Endodermal cell (in vitro differentiated cells): ENCODE results near the gene ZFYVE27. TPM values are rescaled to one million over a fixed set of nuclear protein-coding genes. Genes with fewer than 3 reads are reported as not detected.

Experiments used
- DNase-seq: peaks from one replicate; pipeline ENCODE4 v3.0.0-alpha.2; 2017
- H3K27ac ChIP-seq: 2 replicates; pipeline ENCODE4 v1.5.1; 2013; ENCODE audit warnings: mild to moderate bottlenecking, low read depth, low read length, moderate library complexity
- H3K27me3 ChIP-seq: 2 replicates; pipeline ENCODE4 v1.6.1; 2013; ENCODE audit warnings: mild to moderate bottlenecking, low read length, moderate library complexity; ENCODE audit not compliant: insufficient read depth, control insufficient read depth, poor library complexity, severe bottlenecking
- H3K36me3 ChIP-seq: 2 replicates; pipeline ENCODE4 v1.7.0; 2013; ENCODE audit warnings: mild to moderate bottlenecking, low read length, moderate library complexity; ENCODE audit not compliant: control insufficient read depth, insufficient read depth
- H3K4me1 ChIP-seq: one replicate; pipeline ENCODE4 v1.7.0; 2013; ENCODE audit warnings: low read length; ENCODE audit not compliant: control insufficient read depth, insufficient read depth
- H3K4me3 ChIP-seq: 2 replicates; pipeline ENCODE4 v1.5.1; 2013; ENCODE audit warnings: mild to moderate bottlenecking, low read length, moderate library complexity
- H3K9ac ChIP-seq: 2 replicates; pipeline ENCODE4 v1.6.1; 2013; ENCODE audit warnings: mild to moderate bottlenecking, low read length, moderate library complexity; ENCODE audit not compliant: poor library complexity, severe bottlenecking; ENCODE audit errors: extremely low read depth
- H3K9me3 ChIP-seq: 2 replicates; pipeline ENCODE4 v1.6.1; 2013; ENCODE audit warnings: mild to moderate bottlenecking, low read length, moderate library complexity; ENCODE audit not compliant: control insufficient read depth
- H3K27ac Mint-ChIP-seq: 2 replicates; pipeline ENCODE4 v1.8.0; 2020; ENCODE audit warnings: mixed read lengths
- H3K27me3 Mint-ChIP-seq: 2 replicates; pipeline ENCODE4 v1.8.0; 2021; ENCODE audit warnings: mild to moderate bottlenecking, mixed read lengths; ENCODE audit not compliant: insufficient read depth
- H3K36me3 Mint-ChIP-seq: 2 replicates; pipeline ENCODE4 v1.8.0; 2020; ENCODE audit warnings: low read depth, mixed read lengths
- H3K4me1 Mint-ChIP-seq: 2 replicates; pipeline ENCODE4 v1.8.0; 2020; ENCODE audit warnings: mixed read lengths
- H3K4me3 Mint-ChIP-seq: 2 replicates; pipeline ENCODE4 v1.8.0; 2020; ENCODE audit warnings: mild to moderate bottlenecking, moderate library complexity, mixed read lengths
- H3K9me3 Mint-ChIP-seq: 2 replicates; pipeline ENCODE4 v1.8.0; 2020; ENCODE audit warnings: mild to moderate bottlenecking, mixed read lengths
- WGBS, 2 experiments: methylation state at CpG; one replicate each; pipeline versions ENCODE4 v1.1.5 to v1.1.7; 2013; ENCODE audit warnings: missing lambda C conversion rate in 2 of 2, mixed read lengths in 1 of 2; ENCODE audit not compliant: insufficient coverage in 1 of 2, insufficient read length in 1 of 2; 5-methylcytosine and 5-hydroxymethylcytosine counted together
- total RNA-seq, 2 donors: library from RNA; stranded (reverse); fragmentation: NEBNext Ultra II Directional in 1 of 2; extraction: Animal tissue kit (Norgen Biotek cat#: 25700) in 1 of 2; gene quantifications; 2 replicates in 1 of 2; 3 replicates in 1 of 2; pipeline ENCODE4 v1.2.1, GENCODE V29; 2021
- TF ChIP-seq, protein P1 (sequence below): fragments of 200-600 bp; sonication (generic); conservative IDR thresholded peaks from 2 replicates; pipeline ENCODE4 v1.5.0; 2021; ENCODE audit warnings: antibody characterized with exemption, mild to moderate bottlenecking

Gene ZFYVE27
- total RNA-seq, 2 donors from 2014 or later: 33.5 to 36.3 TPM

DNA sequence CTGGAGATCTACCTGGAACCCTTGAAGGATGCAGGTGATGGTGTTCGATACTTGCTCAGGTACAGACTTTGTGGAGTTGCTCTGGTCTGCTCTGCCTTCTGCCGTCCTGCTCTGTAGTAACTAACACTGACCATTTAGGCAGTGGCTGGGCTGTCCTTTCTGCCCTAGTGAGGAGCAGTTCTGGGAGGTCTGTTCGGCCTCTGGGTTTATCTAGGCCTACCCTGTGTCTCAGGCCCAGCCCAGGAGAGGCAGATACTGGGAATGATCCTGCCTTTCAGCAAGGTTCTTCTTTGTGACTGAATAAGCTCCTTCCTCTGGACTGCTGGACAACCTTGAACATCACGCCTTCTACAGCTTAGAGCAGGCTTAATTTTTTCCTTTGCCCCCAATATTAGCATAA lies 1.7 kb downstream of the ZFYVE27 start:
- H3K9me3 Mint-ChIP-seq: peaks cover 12% of the 10 kb centered on the region
- WGBS, 2 experiments: 89 to 91% methylated on average over 3 to 4 of the region's 4 CpGs
- peaks cover 31% of the 10 kb centered on the region for H3K27me3 Mint-ChIP-seq
- TF ChIP-seq, protein P1, sequence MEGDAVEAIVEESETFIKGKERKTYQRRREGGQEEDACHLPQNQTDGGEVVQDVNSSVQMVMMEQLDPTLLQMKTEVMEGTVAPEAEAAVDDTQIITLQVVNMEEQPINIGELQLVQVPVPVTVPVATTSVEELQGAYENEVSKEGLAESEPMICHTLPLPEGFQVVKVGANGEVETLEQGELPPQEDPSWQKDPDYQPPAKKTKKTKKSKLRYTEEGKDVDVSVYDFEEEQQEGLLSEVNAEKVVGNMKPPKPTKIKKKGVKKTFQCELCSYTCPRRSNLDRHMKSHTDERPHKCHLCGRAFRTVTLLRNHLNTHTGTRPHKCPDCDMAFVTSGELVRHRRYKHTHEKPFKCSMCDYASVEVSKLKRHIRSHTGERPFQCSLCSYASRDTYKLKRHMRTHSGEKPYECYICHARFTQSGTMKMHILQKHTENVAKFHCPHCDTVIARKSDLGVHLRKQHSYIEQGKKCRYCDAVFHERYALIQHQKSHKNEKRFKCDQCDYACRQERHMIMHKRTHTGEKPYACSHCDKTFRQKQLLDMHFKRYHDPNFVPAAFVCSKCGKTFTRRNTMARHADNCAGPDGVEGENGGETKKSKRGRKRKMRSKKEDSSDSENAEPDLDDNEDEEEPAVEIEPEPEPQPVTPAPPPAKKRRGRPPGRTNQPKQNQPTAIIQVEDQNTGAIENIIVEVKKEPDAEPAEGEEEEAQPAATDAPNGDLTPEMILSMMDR: no peak
- Histone ChIP-seq H3K9ac (no peak overlapping the region), H3K27me3 (peaks cover 19% of the 10 kb centered on the region), H3K27ac (no peak overlapping the region), H3K4me3 (peak overlapping the region; percentile 86), H3K9me3 (peaks cover 8% of the 10 kb centered on the region), H3K4me1 (peaks cover 8% of the 10 kb centered on the region), H3K36me3 (peaks cover 33% of the 10 kb centered on the region)
- H3K4me1 Mint-ChIP-seq: peaks cover 20% of the 10 kb centered on the region
- peaks cover 32% of the 10 kb centered on the region for H3K36me3 Mint-ChIP-seq
- H3K27ac Mint-ChIP-seq: peak overlapping the region; percentile 84
- no peak for DNase-seq
- H3K4me3 Mint-ChIP-seq: peak overlapping the region; percentile 73

DNA sequence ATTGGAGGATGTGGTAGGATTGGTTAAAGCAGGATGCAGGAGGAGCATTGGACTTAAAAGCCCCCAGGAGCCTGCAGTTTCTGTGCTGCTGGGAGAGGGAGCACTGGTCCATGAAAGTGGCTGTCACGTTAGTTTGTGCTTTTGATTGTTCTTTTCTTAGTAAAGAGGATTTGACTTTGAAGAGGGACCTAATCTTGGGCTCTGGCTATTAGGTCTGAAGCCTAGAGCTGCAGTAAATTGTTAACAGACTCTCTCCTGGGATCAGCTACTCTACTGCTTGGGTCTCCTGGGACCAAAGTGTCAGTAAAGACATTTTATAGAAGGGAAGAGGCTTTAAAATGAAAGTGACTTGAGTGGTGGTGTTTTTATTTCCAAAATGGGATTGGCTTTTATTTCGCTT lies 3.7 kb downstream of the ZFYVE27 start:
- H3K4me3 Mint-ChIP-seq: no peak overlapping the region
- H3K27me3 Mint-ChIP-seq: peaks cover 13% of the 10 kb centered on the region
- no peak for DNase-seq
- H3K36me3 ChIP-seq: peaks cover 51% of the 10 kb centered on the region
- no peak overlapping the region for H3K27ac ChIP-seq
- 68 to 100% methylated on average over 1 to 2 of the region's 2 CpGs for WGBS, 2 experiments
- H3K9me3 ChIP-seq: peaks cover 8% of the 10 kb centered on the region
- H3K4me3 ChIP-seq: no peak overlapping the region
- H3K4me1 Mint-ChIP-seq: peaks cover 20% of the 10 kb centered on the region
- H3K27me3 ChIP-seq: peaks cover 11% of the 10 kb centered on the region
- H3K36me3 Mint-ChIP-seq: peaks cover 50% of the 10 kb centered on the region
- TF ChIP-seq, protein P1: peak; percentile 39
- no peak overlapping the region for H3K9ac ChIP-seq
- peaks cover 12% of the 10 kb centered on the region for H3K9me3 Mint-ChIP-seq
- no peak overlapping the region for H3K27ac Mint-ChIP-seq
- peaks cover 9% of the 10 kb centered on the region for H3K4me1 ChIP-seq

DNA sequence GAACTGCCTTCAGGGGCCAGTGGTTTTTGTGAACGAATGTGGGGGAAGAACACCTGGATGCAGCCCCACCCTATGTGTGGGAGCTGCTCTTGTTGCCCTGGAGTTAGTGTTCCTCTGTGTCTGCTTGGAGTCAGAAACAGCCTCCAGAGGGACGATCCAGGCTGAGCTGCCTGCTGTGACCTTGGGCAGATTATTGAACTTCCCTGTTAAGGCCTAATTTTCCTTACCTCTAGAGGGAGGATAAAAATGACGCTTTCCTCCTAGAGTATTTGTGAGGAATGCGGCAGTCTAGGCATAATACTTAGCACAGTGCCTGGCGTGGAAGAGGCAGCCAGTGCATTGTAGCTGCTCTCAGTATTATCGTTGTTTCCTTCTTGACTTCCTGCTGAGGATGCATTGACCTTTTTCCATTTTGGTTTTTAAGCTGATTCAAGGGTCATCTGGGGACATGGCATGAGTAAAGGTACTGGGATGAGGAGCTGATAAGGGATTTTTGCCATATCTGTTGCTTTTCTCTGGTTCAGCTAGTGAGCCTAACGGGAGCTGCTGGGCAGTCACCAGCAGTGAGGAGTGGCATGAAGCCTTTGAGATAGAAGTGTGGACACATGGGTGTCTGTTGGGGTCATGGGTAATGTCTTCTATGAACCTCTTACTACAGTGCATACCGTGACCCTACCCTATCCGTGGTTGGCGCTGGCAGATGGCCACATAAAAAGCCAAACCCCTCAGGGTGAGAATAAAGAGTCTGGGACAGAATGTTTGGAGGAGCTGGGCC lies 6.4 kb downstream of the ZFYVE27 start:
- Mint-ChIP-seq H3K9me3 (no peaks in the 10 kb centered on the region), H3K27me3 (no peaks in the 10 kb centered on the region), H3K36me3 (peaks cover 68% of the 10 kb centered on the region), H3K4me1 (peaks cover 12% of the 10 kb centered on the region), H3K27ac (no peak overlapping the region), H3K4me3 (no peak overlapping the region)
- DNase-seq: no peak
- TF ChIP-seq, protein P1: no peak
- H3K4me3 ChIP-seq: no peak overlapping the region
- 88 to 92% methylated on average over 7 to 10 of the region's 10 CpGs for WGBS, 2 experiments
- no peak overlapping the region for H3K9ac ChIP-seq
- peaks cover 9% of the 10 kb centered on the region for H3K4me1 ChIP-seq
- peaks cover 72% of the 10 kb centered on the region for H3K36me3 ChIP-seq
- H3K27me3 ChIP-seq: no peaks in the 10 kb centered on the region
- no peaks in the 10 kb centered on the region for H3K9me3 ChIP-seq
- no peak overlapping the region for H3K27ac ChIP-seq
